NCI-H2227 (cell line): Measurements from ENCODE around the gene HDAC7.
A peak's percentile ranks its signal among the peaks of the same experiment; 100 is the strongest.

ENCODE experiments used
- DNase-seq: peaks from one replicate; lab custom pipeline; 2025; ENCODE audit not compliant: unreplicated experiment; lab: John Stamatoyannopoulos, UW

HDAC7 gene

GRCh38 chr12:47767216-47767724 is 52.4 kb downstream of the HDAC7 start:
- no peak for DNase-seq

GRCh38 chr12:47766502-47767215 is 53.0 kb downstream of the HDAC7 start:
- no peak for DNase-seq

GRCh38 chr12:47763481-47764346 is 56.0 kb downstream of the HDAC7 start:
- DNase-seq: no peak

GRCh38 chr12:47762850-47763465 is 56.7 kb downstream of the HDAC7 start:
- DNase-seq: no peak

GRCh38 chr12:47758834-47759690 is 60.6 kb downstream of the HDAC7 start, which contains the start of gene RAPGEF3:
Gene RAPGEF3, minus strand, starts transcription at chr12:47758880. Its CDS starts 324 bp downstream, at chr12:47758556.
- peak; percentile 69 for DNase-seq

- DNase-seq: no peak
These were observed 61.2 kb downstream of the HDAC7 start for GRCh38 chr12:47758584-47758833.

GRCh38 chr12:47757840-47758583 is 61.7 kb downstream of the HDAC7 start:
- no peak for DNase-seq

GRCh38 chr12:47757364-47757839 is 62.3 kb downstream of the HDAC7 start:
- no peak for DNase-seq

- DNase-seq: peak; percentile 2
These were observed 63.8 kb downstream of the HDAC7 start for GRCh38 chr12:47755655-47756562.

- DNase-seq: no peak
These were observed 64.8 kb downstream of the HDAC7 start for GRCh38 chr12:47754881-47755280.

- DNase-seq: no peak
These were observed 65.6 kb downstream of the HDAC7 start for GRCh38 chr12:47754126-47754525.

- DNase-seq: no peak
These were observed 66.4 kb downstream of the HDAC7 start for GRCh38 chr12:47753021-47754001.

- DNase-seq: no peak
These were observed 67.2 kb downstream of the HDAC7 start for GRCh38 chr12:47752552-47752951.

GRCh38 chr12:47752121-47752520 is 67.6 kb downstream of the HDAC7 start:
- DNase-seq: no peak

GRCh38 chr12:47751561-47751960 is 68.1 kb downstream of the HDAC7 start:
- no peak for DNase-seq

GRCh38 chr12:47750916-47751470 is 68.7 kb downstream of the HDAC7 start:
- no peak for DNase-seq

- DNase-seq: no peak
These were observed 69.4 kb downstream of the HDAC7 start for GRCh38 chr12:47750229-47750798.
